Lower lobe of right lung (tissue), 2 donors: Measurements from ENCODE around the gene ATXN1. TPM values are rescaled to one million over a fixed set of nuclear protein-coding genes. Genes with fewer than 3 reads are reported as not detected.

Experiments used
- ATAC-seq, 2 donors: fragments of 200-7000 bp; cut with Tn5 transposase; one replicate each; pipeline ENCODE4 v1.9.1; 2020 to 2022; ENCODE audit warnings: mild to moderate bottlenecking in 2 of 2, moderate library complexity in 2 of 2
- DNase-seq: peaks from one replicate; pipeline ENCODE4 v3.0.0-alpha.2; 2020
- H3K27ac ChIP-seq: fragments of 200-600 bp; one replicate; pipeline ENCODE4 v1.8.0; 2022
- H3K27me3 ChIP-seq: fragments of 200-600 bp; one replicate; pipeline ENCODE4 v1.8.0; 2022; ENCODE audit warnings: low read depth
- H3K36me3 ChIP-seq: fragments of 200-600 bp; one replicate; pipeline ENCODE4 v1.8.0; 2022; ENCODE audit warnings: mild to moderate bottlenecking
- H3K4me1 ChIP-seq: fragments of 200-600 bp; one replicate; pipeline ENCODE4 v1.8.0; 2022
- H3K4me3 ChIP-seq: fragments of 200-600 bp; one replicate; pipeline ENCODE4 v1.8.0; 2022; ENCODE audit warnings: mild to moderate bottlenecking
- H3K9me3 ChIP-seq: fragments of 200-600 bp; one replicate; pipeline ENCODE4 v1.8.0; 2022
- CTCF ChIP-seq: fragments of 200-600 bp; IDR thresholded peaks from one replicate; pipeline ENCODE4 v1.8.0; 2022; ENCODE audit warnings: antibody characterized with exemption, mild to moderate bottlenecking
- intact Hi-C: fragments of 100-400 bp; cut with DNase I; formaldehyde crosslinking; loops from one replicate; pipeline ENCODE4 v1.11.0; 2022
- total RNA-seq: library from RNA; stranded (reverse); fragmentation: NEBNext Ultra II Directional; extraction: Animal tissue kit (Norgen Biotek cat#: 25700); gene quantifications from one replicate; pipeline ENCODE4 v1.2.1, GENCODE V29; 2021
- donor health status: DM: no; HTN: yes; CAD: no; lungs with severe emphysema.

ATXN1 gene
- total RNA-seq, 1 donor from 2014 or later, result 75.9 TPM

- DNase-seq (no peak), ATAC-seq (peak in 1 of 2 donors; percentile 43)
- Histone ChIP-seq H3K27ac (peak overlapping the region; percentile 48), H3K9me3 (no peaks in the 10 kb centered on the region), H3K4me1 (peaks cover 68% of the 10 kb centered on the region), H3K36me3 (no peaks in the 10 kb centered on the region), H3K4me3 (no peak overlapping the region), H3K27me3 (no peaks in the 10 kb centered on the region)
- no peak for TF ChIP-seq CTCF
- intact Hi-C loops, result no loop called here
Measured at GRCh38 chr6:16736856-16737775, 24.1 kb downstream of the ATXN1 start.

- intact Hi-C loops, result no loop called here
- no peak for TF ChIP-seq CTCF
- Histone ChIP-seq H3K4me1 (peaks cover 70% of the 10 kb centered on the region), H3K9me3 (no peaks in the 10 kb centered on the region), H3K27me3 (no peaks in the 10 kb centered on the region), H3K27ac (no peak overlapping the region), H3K36me3 (no peaks in the 10 kb centered on the region), H3K4me3 (no peak overlapping the region)
- ATAC-seq, result no peak
- no peak for DNase-seq
Measured at GRCh38 chr6:16735014-16735413, 26.2 kb downstream of the ATXN1 start.

GRCh38 chr6:16733085-16733484 is 28.2 kb downstream of the ATXN1 start:
- Histone ChIP-seq H3K27ac (no peak overlapping the region), H3K36me3 (no peaks in the 10 kb centered on the region), H3K4me3 (no peak overlapping the region), H3K4me1 (peaks cover 64% of the 10 kb centered on the region), H3K27me3 (no peaks in the 10 kb centered on the region), H3K9me3 (no peaks in the 10 kb centered on the region)
- no peak for TF ChIP-seq CTCF
- intact Hi-C loops, result no loop called here
- ATAC-seq (peak; percentile 53 to 61), DNase-seq (no peak)

- Histone ChIP-seq H3K27ac (no peak overlapping the region), H3K4me1 (peaks cover 62% of the 10 kb centered on the region), H3K36me3 (no peaks in the 10 kb centered on the region), H3K4me3 (no peak overlapping the region), H3K27me3 (no peaks in the 10 kb centered on the region), H3K9me3 (no peaks in the 10 kb centered on the region)
- intact Hi-C loops, result no loop called here
- TF ChIP-seq CTCF, result no peak
- ATAC-seq, result peak in 1 of 2 donors; percentile 39
- DNase-seq, result no peak
Measured at GRCh38 chr6:16731478-16732051, 29.7 kb downstream of the ATXN1 start.

GRCh38 chr6:16730738-16731477 is 30.4 kb downstream of the ATXN1 start:
- Histone ChIP-seq H3K27ac (no peak overlapping the region), H3K36me3 (no peaks in the 10 kb centered on the region), H3K4me1 (peaks cover 64% of the 10 kb centered on the region), H3K9me3 (no peaks in the 10 kb centered on the region), H3K27me3 (no peaks in the 10 kb centered on the region), H3K4me3 (no peak overlapping the region)
- intact Hi-C loops, result no loop called here
- no peak for TF ChIP-seq CTCF
- ATAC-seq (no peak), DNase-seq (no peak)
